Subcutaneous abdominal adipose tissue (tissue), 5 donors: ENCODE results near the gene RAB3B.
A peak's percentile ranks its signal among the peaks of the same experiment; 100 is the strongest.
"Not testable (repeated sequence)": the region's sequence is repeated elsewhere in the genome, so short reads cannot be mapped to it uniquely, and the experiment has no call there.

ENCODE experiments used
- H3K27ac ChIP-seq: one replicate; pipeline ENCODE4 v1.7.0; 2013; ENCODE audit warnings: low read depth, mild to moderate bottlenecking, inconsistent platforms, low read length, moderate library complexity
- H3K27me3 ChIP-seq, 5 donors: one replicate each; pipeline ENCODE4 v1.7.0; 2013; ENCODE audit warnings: low read length in 5 of 5, inconsistent platforms in 1 of 5; ENCODE audit not compliant: control insufficient read depth in 5 of 5, insufficient read depth in 4 of 5
- H3K36me3 ChIP-seq, 5 donors: one replicate each; pipeline ENCODE4 v1.7.0; 2013; ENCODE audit warnings: low read length in 5 of 5; ENCODE audit not compliant: control insufficient read depth in 5 of 5, insufficient read depth in 5 of 5
- H3K4me1 ChIP-seq, 5 donors: one replicate each; pipeline ENCODE4 v1.7.0; 2013; ENCODE audit warnings: low read length in 5 of 5, mild to moderate bottlenecking in 3 of 5, moderate library complexity in 1 of 5; ENCODE audit not compliant: control insufficient read depth in 5 of 5, insufficient read depth in 5 of 5
- H3K4me3 ChIP-seq, 5 donors: one replicate each; pipeline ENCODE4 v1.7.0; 2013; ENCODE audit warnings: low read length in 5 of 5, low read depth in 1 of 5
- H3K9ac ChIP-seq, 5 donors: one replicate each; pipeline ENCODE4 v1.7.0; 2013; ENCODE audit warnings: low read length in 5 of 5, mild to moderate bottlenecking in 4 of 5, moderate library complexity in 3 of 5
- H3K9me3 ChIP-seq, 5 donors: one replicate each; pipeline ENCODE4 v1.7.0; 2013; ENCODE audit warnings: low read length in 5 of 5; ENCODE audit not compliant: control insufficient read depth in 5 of 5
- donor health status: healthy.
- donor health status: healthy.
- donor health status: healthy.
- donor health status: healthy.
- donor health status: healthy.

The RAB3B gene, protein sequence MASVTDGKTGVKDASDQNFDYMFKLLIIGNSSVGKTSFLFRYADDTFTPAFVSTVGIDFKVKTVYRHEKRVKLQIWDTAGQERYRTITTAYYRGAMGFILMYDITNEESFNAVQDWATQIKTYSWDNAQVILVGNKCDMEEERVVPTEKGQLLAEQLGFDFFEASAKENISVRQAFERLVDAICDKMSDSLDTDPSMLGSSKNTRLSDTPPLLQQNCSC

DNA sequence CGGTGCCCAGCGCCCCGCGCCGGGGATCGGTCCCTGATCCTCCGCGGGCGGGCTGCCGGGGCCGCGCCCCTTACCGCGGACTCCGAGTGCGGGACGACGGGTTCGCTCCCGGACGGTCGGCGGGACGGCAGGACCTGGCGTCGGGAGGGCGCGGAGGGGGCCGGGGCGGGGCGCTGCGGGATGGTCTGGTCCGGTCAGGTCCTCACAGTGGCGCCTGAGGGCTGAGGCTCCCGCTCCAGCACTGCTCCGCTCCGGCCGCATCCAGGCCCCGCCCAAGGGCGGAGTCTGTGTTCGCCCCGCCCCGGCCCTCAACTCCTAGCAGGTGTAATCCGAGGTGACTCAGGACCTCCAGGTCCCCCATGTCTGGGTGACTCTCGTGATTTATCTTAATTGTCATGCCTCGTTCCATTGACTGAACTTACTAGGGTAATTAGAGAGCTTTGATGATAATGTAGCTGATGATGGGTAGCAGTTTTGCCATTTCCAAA, at the start of gene RAB3B:
RAB3B (minus strand) TSS at position 223 of the 488 bp plus-strand sequence. CDS start 13,583 bp downstream, outside the sequence.
- Histone ChIP-seq H3K9me3 (no peaks in the 10 kb centered on the region), H3K27me3 (peaks cover 12 to 43% (median 26%) of the 10 kb centered on the region in 5 donors), H3K4me3 (peak within 1 kb of the TSS in 3 of 5 donors; percentile 29 to 57 (median 34)), H3K36me3 (no peaks in the 10 kb centered on the region), H3K4me1 (peaks cover 0 to 7% (median 0%) of the 10 kb centered on the region in 5 donors), H3K9ac (no peak within 1 kb of the TSS), H3K27ac (no peak within 1 kb of the TSS)

DNA sequence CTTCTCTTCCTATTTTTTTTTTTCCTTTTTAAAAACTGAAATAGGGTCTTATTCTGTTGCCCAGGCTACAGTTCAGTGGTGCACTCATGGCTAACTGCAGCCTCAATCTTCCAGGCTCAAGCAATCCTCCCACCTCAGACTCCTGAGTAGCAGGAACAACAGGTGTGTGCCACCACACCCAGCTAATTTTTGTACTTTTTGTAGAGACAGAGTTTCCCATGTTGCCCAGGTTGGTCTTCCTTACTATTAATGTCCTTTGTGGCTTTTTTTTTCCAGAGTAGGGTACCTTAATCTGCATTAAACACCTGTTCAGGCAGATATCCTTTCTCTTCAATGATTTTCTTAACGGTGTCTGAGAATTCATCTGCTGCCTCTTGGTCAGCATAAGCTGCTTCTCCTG, 47.4 kb upstream of the RAB3B start:
- H3K27me3 ChIP-seq, result no peaks in the 10 kb centered on the region
- no peaks in the 10 kb centered on the region for H3K9me3 ChIP-seq
- H3K4me1 ChIP-seq, result peaks cover 0 to 27% (median 10%) of the 10 kb centered on the region in 5 donors
- H3K9ac ChIP-seq, result no peak overlapping the region
- no peak overlapping the region for H3K4me3 ChIP-seq
- H3K36me3 ChIP-seq, result peaks cover 7 to 36% (median 12%) of the 10 kb centered on the region in 5 donors
- H3K27ac ChIP-seq, result no peak overlapping the region

GRCh38 chr1:52037402-52037814, 46.9 kb upstream of the RAB3B start:
- Histone ChIP-seq H3K36me3 (peaks cover 7 to 36% (median 12%) of the 10 kb centered on the region in 5 donors), H3K9me3 (no peaks in the 10 kb centered on the region), H3K9ac (no peak overlapping the region), H3K27ac (no peak overlapping the region), H3K4me3 (no peak overlapping the region), H3K27me3 (no peaks in the 10 kb centered on the region), H3K4me1 (peaks cover 3 to 32% (median 15%) of the 10 kb centered on the region in 5 donors)

DNA sequence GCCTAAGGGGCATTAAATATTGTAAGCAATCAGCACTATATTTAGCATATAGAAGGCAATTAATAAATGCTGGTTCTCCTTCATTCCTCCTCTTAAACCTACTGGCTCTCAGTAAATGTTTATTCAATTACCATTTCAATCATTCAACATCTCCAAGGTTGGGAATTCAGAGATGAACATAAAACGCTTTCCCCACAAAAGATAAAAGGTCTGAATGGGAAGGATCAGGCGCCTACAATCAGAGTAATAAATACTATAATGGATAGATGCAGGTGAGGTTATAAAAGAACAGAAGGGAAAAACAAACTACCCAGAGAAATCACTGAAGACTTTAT, 43.5 kb upstream of the RAB3B start:
- H3K9ac ChIP-seq, result peak overlapping the region in 4 of 5 donors; percentile 87 to 93 (median 88)
- no peaks in the 10 kb centered on the region for H3K27me3 ChIP-seq
- peaks cover 0 to 13% (median 5%) of the 10 kb centered on the region in 5 donors for H3K36me3 ChIP-seq
- H3K9me3 ChIP-seq, result no peaks in the 10 kb centered on the region
- peak overlapping the region; percentile 61 to 100 (median 100) for H3K4me3 ChIP-seq
- peak overlapping the region; percentile 68 for H3K27ac ChIP-seq
- peaks cover 8 to 45% (median 26%) of the 10 kb centered on the region in 5 donors for H3K4me1 ChIP-seq

DNA sequence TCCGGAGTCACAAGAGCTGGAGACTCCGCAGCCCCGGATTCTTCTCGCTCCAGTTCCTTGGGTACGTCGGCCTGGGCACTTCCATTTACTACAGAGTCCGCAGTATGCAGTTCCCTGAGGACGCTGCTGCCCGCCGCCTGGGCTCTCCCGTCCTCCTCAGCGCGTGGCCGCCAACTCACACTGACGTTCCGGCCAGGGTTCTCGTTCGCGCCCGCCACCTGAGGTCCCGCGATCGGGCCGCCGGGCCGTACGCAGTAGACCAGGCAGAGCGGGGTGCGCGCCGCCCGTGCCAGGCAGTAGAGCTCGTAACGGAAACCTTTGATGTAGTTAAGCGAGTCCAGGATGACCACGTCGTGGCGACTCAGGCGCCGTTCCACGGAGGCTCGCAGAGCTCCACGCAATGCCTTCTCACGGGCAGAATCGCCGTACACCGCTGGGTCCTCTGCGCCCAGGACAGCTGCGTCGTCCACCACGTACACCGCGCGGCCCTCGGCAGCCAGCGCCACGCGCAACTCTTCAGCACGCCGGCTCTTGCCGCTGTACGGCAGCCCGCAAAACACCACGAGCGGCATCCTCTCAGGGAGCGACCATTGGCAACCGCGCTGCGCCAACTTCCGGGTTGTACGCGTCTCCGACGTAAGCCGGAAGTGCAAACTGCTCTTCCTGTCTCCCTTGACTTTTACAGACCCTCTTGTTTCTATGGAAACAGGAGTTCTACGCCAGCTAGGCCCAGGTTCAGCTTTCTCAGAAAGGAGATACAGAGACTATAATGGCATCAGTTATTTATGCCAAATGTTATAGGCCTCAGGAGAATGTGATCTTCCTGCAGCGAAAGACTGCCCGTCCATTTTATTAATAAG, 42.9 kb upstream of the RAB3B start, which contains the start of gene KTI12:
KTI12 (minus strand) TSS at position 621 of the 860 bp plus-strand sequence; CDS start at position 572, 49 bp downstream.
- H3K9ac ChIP-seq, result peak within 1 kb of the TSS; percentile 77 to 93 (median 88)
- H3K27me3 ChIP-seq, result no peaks in the 10 kb centered on the region
- H3K36me3 ChIP-seq, result peaks cover 0 to 11% (median 5%) of the 10 kb centered on the region in 5 donors
- H3K9me3 ChIP-seq, result no peaks in the 10 kb centered on the region
- H3K4me1 ChIP-seq, result peaks cover 8 to 45% (median 26%) of the 10 kb centered on the region in 5 donors
- H3K27ac ChIP-seq, result peak within 1 kb of the TSS; percentile 68
- H3K4me3 ChIP-seq, result peak within 1 kb of the TSS; percentile 90 to 100 (median 100)

DNA sequence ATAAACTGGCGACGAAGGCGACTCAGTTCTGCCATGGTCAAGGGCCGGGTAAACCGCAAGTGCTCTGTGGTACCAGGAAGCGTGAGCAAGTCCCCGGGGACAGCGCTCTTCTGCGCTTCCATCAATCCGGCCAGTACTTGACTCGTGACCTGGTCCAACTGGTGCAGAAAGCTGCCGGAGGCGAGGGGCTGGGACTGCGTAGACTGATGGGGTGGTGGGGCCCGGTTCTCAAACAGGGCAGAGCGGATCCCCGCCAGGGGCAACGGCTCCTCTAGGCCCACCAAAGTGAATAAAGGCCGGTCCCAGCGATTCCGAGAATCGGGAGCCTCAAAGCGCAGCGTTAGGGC, 42.3 kb upstream of the RAB3B start:
- peaks cover 0 to 9% (median 5%) of the 10 kb centered on the region in 5 donors for H3K36me3 ChIP-seq
- peaks cover 8 to 42% (median 26%) of the 10 kb centered on the region in 5 donors for H3K4me1 ChIP-seq
- no peaks in the 10 kb centered on the region for H3K27me3 ChIP-seq
- peak overlapping the region; percentile 90 to 100 (median 100) for H3K4me3 ChIP-seq
- H3K27ac ChIP-seq, result peak overlapping the region; percentile 68
- H3K9ac ChIP-seq, result peak overlapping the region; percentile 77 to 93 (median 88)
- no peaks in the 10 kb centered on the region for H3K9me3 ChIP-seq

- H3K27ac ChIP-seq, result peak overlapping the region; percentile 68
Observed at GRCh38 chr1:52032124-52032784, 41.8 kb upstream of the RAB3B start.

GRCh38 chr1:52028839-52029238, 38.3 kb upstream of the RAB3B start:
- not testable (repeated sequence) for H3K9ac ChIP-seq, H3K27ac ChIP-seq, H3K27me3 ChIP-seq, H3K9me3 ChIP-seq, H3K4me3 ChIP-seq
- H3K4me1 ChIP-seq, result peaks cover 8 to 25% (median 21%) of the 10 kb centered on the region in 5 donors
- H3K36me3 ChIP-seq, result peaks cover 6 to 21% (median 12%) of the 10 kb centered on the region in 5 donors

More at GRCh38 chr1:52032124-52032784, 41.8 kb upstream of the RAB3B start:
- H3K36me3 ChIP-seq, result peaks cover 0 to 9% (median 5%) of the 10 kb centered on the region in 5 donors
- H3K27me3 ChIP-seq, result no peaks in the 10 kb centered on the region
- H3K9me3 ChIP-seq, result no peaks in the 10 kb centered on the region
- H3K9ac ChIP-seq, result peak overlapping the region; percentile 77 to 93 (median 88)
- H3K4me3 ChIP-seq, result peak overlapping the region; percentile 90 to 100 (median 100)
- H3K4me1 ChIP-seq, result peaks cover 8 to 37% (median 25%) of the 10 kb centered on the region in 5 donors

- Histone ChIP-seq H3K4me1 (peaks cover 8 to 21% (median 18%) of the 10 kb centered on the region in 5 donors), H3K9me3 (no peaks in the 10 kb centered on the region), H3K27ac (no peak overlapping the region), H3K9ac (no peak overlapping the region), H3K27me3 (no peaks in the 10 kb centered on the region), H3K36me3 (peaks cover 11 to 26% (median 17%) of the 10 kb centered on the region in 5 donors), H3K4me3 (no peak overlapping the region)
Observed at GRCh38 chr1:52028328-52028727, 37.8 kb upstream of the RAB3B start.
